ENCODE data around the gene RNU11.
"Not testable (repeated sequence)": the region's sequence is repeated elsewhere in the genome, so short reads cannot be mapped to it uniquely, and the experiment has no call there.

The RNU11 gene

DNA sequence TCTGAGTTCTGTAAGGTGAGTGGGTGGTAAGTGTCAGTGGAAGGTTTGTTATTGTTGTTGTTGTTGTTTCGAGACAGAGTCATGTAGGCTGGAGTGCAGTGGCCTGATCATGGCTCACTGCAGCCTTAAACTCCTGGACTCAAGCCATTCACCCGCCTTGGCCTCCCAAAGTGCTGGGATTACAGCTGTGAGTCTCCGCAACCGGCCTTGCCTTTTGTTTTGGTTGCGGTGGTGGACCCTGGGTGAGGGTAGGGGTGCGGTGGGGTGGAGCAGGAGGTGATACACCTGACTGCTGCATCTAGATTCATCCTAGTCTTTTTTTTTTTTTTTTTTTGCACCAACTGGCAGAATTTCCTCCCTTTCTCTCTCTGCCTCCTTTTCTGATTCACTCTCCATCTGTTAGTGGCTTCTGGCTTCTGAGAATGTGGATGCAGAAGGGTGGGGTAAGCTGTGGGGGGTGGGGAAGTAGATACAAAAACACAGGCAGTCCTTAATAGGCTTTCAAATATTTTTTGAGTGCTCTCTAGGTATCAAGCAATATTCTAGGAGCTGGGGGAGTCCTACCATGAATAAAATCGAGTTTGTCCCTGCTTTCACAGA lies 15.6 kb downstream of the RNU11 start:
- no peak for DNase-seq (ENCODE audit: low read depth in 2 of 2)

DNA sequence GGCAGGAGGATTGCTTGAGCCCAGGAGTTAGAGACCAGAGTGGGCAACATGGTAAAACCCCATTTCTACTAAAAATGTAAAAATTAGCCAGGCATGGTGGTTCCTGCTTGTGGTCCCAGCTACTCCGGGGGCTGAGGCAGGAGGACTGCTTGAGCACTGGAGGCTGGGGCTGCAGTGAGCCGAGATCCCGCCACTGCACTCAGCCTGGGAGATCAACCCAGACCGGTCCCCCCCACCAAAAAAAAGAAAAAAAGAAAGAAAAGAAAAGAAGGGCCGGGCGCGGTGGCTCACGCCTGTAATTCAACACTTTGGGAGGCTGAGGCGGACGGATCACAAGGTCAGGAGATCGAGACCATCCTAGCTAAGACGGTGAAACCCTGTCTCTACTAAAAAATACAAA lies 18.4 kb downstream of the RNU11 start:
- DNase-seq (ENCODE audit: low read depth in 2 of 2), result no peak

GRCh38 chr1:28668191-28668955 lies 20.0 kb downstream of the RNU11 start, which contains the start of gene GMEB1:
Gene GMEB1, plus strand, starts transcription at chr1:28668784. Its CDS starts 14,829 bp downstream, at chr1:28683613.
- peak; percentile 68 to 77 for DNase-seq (ENCODE audit: low read depth in 2 of 2)

DNA sequence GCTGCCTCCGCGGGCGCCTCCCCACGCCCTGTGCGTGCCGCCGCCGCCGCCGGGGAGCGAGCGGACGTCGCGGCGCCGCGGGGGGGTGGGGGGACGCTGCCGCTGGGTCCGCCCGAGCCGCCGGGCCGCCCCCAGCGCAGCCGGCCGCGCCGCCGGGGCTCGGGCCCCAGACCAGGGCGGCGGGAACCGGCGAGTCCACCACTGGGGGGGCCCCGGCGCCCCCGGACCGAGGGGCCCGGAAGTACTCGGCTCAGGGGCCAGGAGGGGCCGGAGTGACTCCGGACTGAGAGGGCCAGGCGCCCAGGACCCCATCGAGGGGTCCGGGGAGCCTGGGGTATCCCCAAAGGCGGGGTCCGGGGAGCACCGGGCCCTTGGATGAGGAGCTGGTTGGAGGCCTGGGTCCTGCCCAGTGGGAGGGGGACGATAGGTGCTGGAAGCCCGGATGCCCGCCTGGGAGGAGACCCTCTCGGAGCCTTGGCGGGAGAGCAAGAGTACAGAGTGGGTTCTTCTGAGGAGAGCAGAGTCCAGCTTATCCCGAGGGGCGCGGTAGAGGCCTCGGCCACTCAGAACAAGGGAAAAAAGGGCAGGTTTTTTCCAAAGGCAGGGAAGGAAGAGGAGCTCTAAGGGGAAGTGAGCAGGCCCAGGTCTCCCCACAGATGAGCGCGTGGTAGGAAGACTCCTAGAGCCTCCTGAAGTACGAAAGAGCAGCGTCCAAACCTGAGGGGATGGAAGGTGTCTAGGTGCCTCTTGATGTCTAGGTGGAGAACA lies 20.7 kb downstream of the RNU11 start:
- DNase-seq (ENCODE audit: low read depth in 2 of 2), result peak; percentile 5 to 14

DNA sequence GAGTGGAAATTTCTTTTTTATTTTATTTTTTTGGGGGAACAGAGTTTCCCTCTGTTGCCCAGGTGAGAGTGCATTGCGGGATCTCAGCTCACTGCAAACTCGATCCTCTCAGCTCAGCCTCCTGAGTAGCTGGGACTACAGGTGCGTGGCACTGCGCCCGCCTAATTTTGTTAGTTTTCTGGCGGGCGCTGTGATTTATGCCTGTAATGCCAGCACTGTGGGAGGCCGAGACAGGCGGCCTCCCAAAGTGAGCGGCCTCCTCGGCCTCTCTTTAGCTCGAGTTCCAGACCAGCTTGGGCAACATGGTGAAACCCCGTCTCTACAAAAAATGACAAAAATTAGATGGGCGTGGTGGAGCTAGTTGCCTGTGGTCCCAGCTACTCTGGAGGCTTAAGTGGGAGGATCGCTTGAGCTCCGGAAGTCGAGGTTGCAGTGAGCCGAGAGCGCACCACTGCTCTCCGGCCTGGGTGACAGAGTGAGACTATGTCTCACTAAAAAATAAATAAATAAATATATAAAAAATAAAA lies 22.9 kb downstream of the RNU11 start:
- DNase-seq (ENCODE audit: low read depth in 2 of 2), result no peak

DNA sequence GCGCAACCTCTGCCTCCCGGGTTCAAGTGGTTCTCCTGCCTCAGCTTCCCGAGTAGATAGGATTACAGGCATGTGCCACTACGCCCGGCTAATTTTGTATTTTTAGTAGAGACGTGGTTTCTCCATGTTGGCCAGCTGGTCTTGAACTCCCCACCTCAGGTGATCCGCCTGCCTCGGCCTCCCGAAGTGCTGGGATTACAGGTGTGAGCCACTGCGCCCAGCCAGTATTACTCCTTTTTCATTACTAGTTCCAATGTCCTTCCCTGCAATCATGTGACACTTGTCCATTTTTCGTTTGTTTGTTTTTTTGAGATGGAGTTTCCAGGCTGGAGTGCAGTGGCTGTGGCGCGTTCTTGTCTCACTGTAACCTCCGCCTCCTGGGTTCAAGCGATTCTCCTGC lies 24.6 kb downstream of the RNU11 start:
- DNase-seq (ENCODE audit: low read depth in 2 of 2), result not testable (repeated sequence)

DNA sequence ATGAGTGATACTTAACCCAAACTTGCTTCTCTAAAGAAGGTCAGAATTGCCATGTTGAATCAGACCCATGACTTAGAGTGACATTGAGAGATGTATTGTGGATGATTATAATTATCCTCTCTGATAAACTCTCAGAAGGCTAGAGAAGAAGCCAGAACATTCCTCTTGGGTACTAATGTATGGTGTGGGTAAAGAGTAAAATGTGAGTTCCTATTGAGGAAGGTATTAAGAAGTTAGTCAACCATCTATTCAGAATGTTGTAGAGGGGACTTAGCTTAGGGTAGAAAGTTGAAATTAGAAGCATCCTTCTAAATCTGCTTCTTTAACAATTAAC lies 27.5 kb downstream of the RNU11 start:
- DNase-seq (ENCODE audit: low read depth in 2 of 2), result no peak

- no peak for DNase-seq (ENCODE audit: low read depth in 2 of 2)
Observed at GRCh38 chr1:28680151-28680550, 31.8 kb downstream of the RNU11 start.

DNA sequence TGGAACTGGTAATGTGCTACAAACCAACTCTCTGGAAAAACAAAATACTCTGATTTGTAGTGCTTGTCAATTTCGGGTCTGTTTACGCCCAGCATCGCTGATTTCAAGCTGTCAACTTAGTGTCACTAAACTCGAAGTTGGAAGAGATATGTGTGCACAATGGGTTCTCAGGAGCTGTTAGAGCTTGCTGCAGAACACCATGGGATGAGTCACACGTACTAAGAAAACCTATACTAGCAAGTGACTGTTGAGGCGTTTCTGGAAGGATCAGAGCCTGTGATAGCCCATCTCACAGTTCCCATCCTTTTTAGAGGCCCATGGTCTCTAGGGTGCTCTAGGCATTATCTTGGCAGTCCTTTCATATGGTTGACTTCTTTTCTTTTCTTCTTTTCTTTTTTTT lies 34.4 kb downstream of the RNU11 start:
- no peak for DNase-seq (ENCODE audit: low read depth in 2 of 2)

GRCh38 chr1:28684937-28685336 lies 36.5 kb downstream of the RNU11 start:
- DNase-seq (ENCODE audit: low read depth in 2 of 2), result no peak

DNA sequence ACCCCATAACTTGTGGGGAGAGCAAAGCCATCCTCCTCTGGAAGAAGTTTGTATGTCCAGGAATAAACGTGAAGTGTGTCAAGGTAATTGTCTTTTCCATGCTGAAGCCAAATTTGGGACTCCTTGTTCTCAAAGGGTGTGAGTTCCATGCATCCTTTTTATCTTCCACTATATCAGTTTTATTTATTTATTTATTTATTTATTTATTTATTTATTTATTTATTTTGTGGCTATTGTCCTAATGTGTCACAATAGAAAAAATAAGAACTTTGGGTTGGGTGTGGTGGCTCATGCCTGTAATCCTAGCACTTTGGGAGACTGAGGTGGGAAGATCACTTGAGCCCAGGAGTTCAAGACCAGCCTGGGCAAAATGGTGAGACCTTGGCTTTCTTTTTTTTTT lies 43.2 kb downstream of the RNU11 start:
- DNase-seq (ENCODE audit: low read depth in 2 of 2), result not testable (repeated sequence)
